ENCODE results near the gene MPZL1. TPM values are rescaled to one million over a fixed set of nuclear protein-coding genes. Genes with fewer than 3 reads are reported as not detected.

Gene MPZL1
- total and polyA plus RNA-seq, 7 donors = 5.2 to 22.4 (median 14.1) TPM

GRCh38 chr1:167706931-167707877, 14.6 kb upstream of the MPZL1 start:
- intact Hi-C loops (cut with DNase I) = no loop called here
- no peaks in the 10 kb centered on the region for H3K27me3 ChIP-seq (ENCODE audit: insufficient read depth in 3 of 3, low read length in 2 of 3)
- H3K36me3 ChIP-seq (ENCODE audit: insufficient read depth in 1 of 2, low read depth in 1 of 2) = peaks cover 0 to 30% of the 10 kb centered on the region in 2 donors
- no peak for TF ChIP-seq CTCF (IDR thresholded peaks at IDR 0.05)
- H3K27ac ChIP-seq = no peak overlapping the region
- DNase-seq (no peak), ATAC-seq (no peak)
- WGBS, 3 donors = 73 to 77% (median 76%) methylated on average over 10 of the region's 10 CpGs
- H3K4me3 ChIP-seq = no peak overlapping the region
- no peaks in the 10 kb centered on the region for H3K4me1 ChIP-seq
- no peaks in the 10 kb centered on the region for H3K9me3 ChIP-seq

GRCh38 chr1:167707942-167708341, 13.8 kb upstream of the MPZL1 start:
- 90 to 91% (median 91%) methylated on average over 4 of the region's 4 CpGs for WGBS, 3 donors
- no peak overlapping the region for H3K4me3 ChIP-seq
- DNase-seq (no peak), ATAC-seq (no peak)
- no peaks in the 10 kb centered on the region for H3K9me3 ChIP-seq
- H3K36me3 ChIP-seq (ENCODE audit: insufficient read depth in 1 of 2, low read depth in 1 of 2) = peaks cover 0 to 23% of the 10 kb centered on the region in 2 donors
- no peak overlapping the region for H3K27ac ChIP-seq
- H3K27me3 ChIP-seq (ENCODE audit: insufficient read depth in 3 of 3, low read length in 2 of 3) = no peaks in the 10 kb centered on the region
- intact Hi-C loops (cut with DNase I) = no loop called here
- no peak for TF ChIP-seq CTCF (IDR thresholded peaks at IDR 0.05)
- H3K4me1 ChIP-seq = no peaks in the 10 kb centered on the region

- no peaks in the 10 kb centered on the region for H3K27me3 ChIP-seq (ENCODE audit: insufficient read depth in 3 of 3, low read length in 2 of 3)
- WGBS, 3 donors = 59 to 62% (median 60%) methylated on average over 3 of the region's 3 CpGs
- DNase-seq (no peak), ATAC-seq (no peak)
- no peaks in the 10 kb centered on the region for H3K9me3 ChIP-seq
- no peaks in the 10 kb centered on the region for H3K4me1 ChIP-seq
- H3K4me3 ChIP-seq = no peak overlapping the region
- no peak for TF ChIP-seq CTCF (IDR thresholded peaks at IDR 0.05)
- H3K27ac ChIP-seq = no peak overlapping the region
- intact Hi-C loops (cut with DNase I) = no loop called here
- peaks cover 0 to 18% of the 10 kb centered on the region in 2 donors for H3K36me3 ChIP-seq (ENCODE audit: insufficient read depth in 1 of 2, low read depth in 1 of 2)
Observed at GRCh38 chr1:167708940-167709389, 12.8 kb upstream of the MPZL1 start.

GRCh38 chr1:167710836-167711235, 10.9 kb upstream of the MPZL1 start:
- Histone ChIP-seq H3K36me3 (ENCODE audit: insufficient read depth in 1 of 2, low read depth in 1 of 2) (peaks cover 0 to 2% of the 10 kb centered on the region in 2 donors), H3K4me1 (no peaks in the 10 kb centered on the region), H3K27ac (no peak overlapping the region), H3K27me3 (ENCODE audit: insufficient read depth in 3 of 3, low read length in 2 of 3) (no peaks in the 10 kb centered on the region), H3K9me3 (no peaks in the 10 kb centered on the region), H3K4me3 (no peak overlapping the region)
- intact Hi-C loops (cut with DNase I) = loop anchor here in 1 of 2 donors (10.0 kb wide), 1 partner anchor 224 kb away; the partner anchor contains the start of genes DCAF6 and MPC2
- DNase-seq = no peak
- TF ChIP-seq CTCF (IDR thresholded peaks at IDR 0.05) = no peak
- ATAC-seq = no peak
- 52 to 97% (median 76%) methylated on average over 1 of the region's 1 CpG for WGBS, 3 donors
